HFFc6 (cell line): ENCODE results near the gene NCOR1. TPM values are rescaled to one million over a fixed set of nuclear protein-coding genes. Genes with fewer than 3 reads are reported as not detected.

Experiments used
- DNase-seq: peaks from one replicate; pipeline ENCODE4 v3.0.0-alpha.2; 2018
- H3K27ac Mint-ChIP-seq: 2 replicates; pipeline ENCODE4 v1.8.0; 2020; ENCODE audit warnings: mild to moderate bottlenecking, mixed read lengths
- H3K27me3 Mint-ChIP-seq: 2 replicates; pipeline ENCODE4 v1.8.0; 2021; ENCODE audit warnings: mild to moderate bottlenecking, moderate library complexity, mixed read lengths; ENCODE audit not compliant: insufficient read depth
- H3K36me3 Mint-ChIP-seq: 2 replicates; pipeline ENCODE4 v1.8.0; 2021; ENCODE audit warnings: low read depth, mixed read lengths
- H3K4me1 Mint-ChIP-seq: 2 replicates; pipeline ENCODE4 v1.8.0; 2020; ENCODE audit warnings: low read depth, mixed read lengths
- H3K4me3 Mint-ChIP-seq: 2 replicates; pipeline ENCODE4 v1.8.0; 2020; ENCODE audit warnings: mild to moderate bottlenecking, moderate library complexity, mixed read lengths
- H3K9me3 Mint-ChIP-seq: 2 replicates; pipeline ENCODE4 v1.8.0; 2020; ENCODE audit warnings: mild to moderate bottlenecking, mixed read lengths
- CTCF ChIP-seq: fragments of 200-600 bp; sonication (generic); IDR thresholded peaks from 2 replicates; pipeline ENCODE4 v1.5.0; 2021; ENCODE audit warnings: antibody characterized with exemption, mild to moderate bottlenecking
- total RNA-seq, 6 experiments: library from RNA; stranded (reverse); fragmentation: NEBNext Ultra II Directional; extraction: Animal tissue kit (Norgen Biotek cat#: 25700); gene quantifications; 2 replicates in 1 of 6; 3 replicates in 5 of 6; pipeline ENCODE4 v1.2.3, GENCODE V29; 2021

Gene NCOR1
- total RNA-seq, 6 experiments from 2014 or later: 103 to 115 (median 111) TPM

GRCh38 chr17:16050844-16051243 is 164.5 kb downstream of the NCOR1 start:
- no peak overlapping the region; the same call in 1 of the 2 replicates for H3K27ac Mint-ChIP-seq
- H3K36me3 Mint-ChIP-seq: peaks cover 62% of the 10 kb centered on the region
- H3K9me3 Mint-ChIP-seq: no peaks in the 10 kb centered on the region
- DNase-seq: no peak
- H3K4me3 Mint-ChIP-seq: no peak overlapping the region
- TF ChIP-seq CTCF: no peak
- peaks cover 12% of the 10 kb centered on the region for H3K4me1 Mint-ChIP-seq
- H3K27me3 Mint-ChIP-seq: no peaks in the 10 kb centered on the region; the same call in none of the 2 replicates

GRCh38 chr17:16048811-16049449 is 166.4 kb downstream of the NCOR1 start:
- no peak for DNase-seq
- no peaks in the 10 kb centered on the region; the same call in none of the 2 replicates for H3K27me3 Mint-ChIP-seq
- no peak overlapping the region for H3K4me3 Mint-ChIP-seq
- peaks cover 12% of the 10 kb centered on the region for H3K4me1 Mint-ChIP-seq
- no peaks in the 10 kb centered on the region for H3K9me3 Mint-ChIP-seq
- no peak overlapping the region for H3K27ac Mint-ChIP-seq
- peaks cover 58% of the 10 kb centered on the region for H3K36me3 Mint-ChIP-seq
- no peak for TF ChIP-seq CTCF

- Mint-ChIP-seq H3K4me3 (no peak overlapping the region), H3K9me3 (no peaks in the 10 kb centered on the region), H3K4me1 (peaks cover 8% of the 10 kb centered on the region; the same call in 1 of the 2 replicates), H3K36me3 (peaks cover 48% of the 10 kb centered on the region), H3K27me3 (no peaks in the 10 kb centered on the region; the same call in none of the 2 replicates), H3K27ac (no peak overlapping the region)
- TF ChIP-seq CTCF: no peak
- DNase-seq: no peak
Observed at GRCh38 chr17:16046966-16047365, 168.4 kb downstream of the NCOR1 start.

- H3K36me3 Mint-ChIP-seq: peaks cover 45% of the 10 kb centered on the region
- H3K27ac Mint-ChIP-seq: no peak overlapping the region
- peaks cover 2% of the 10 kb centered on the region; the same call in 1 of the 2 replicates for H3K27me3 Mint-ChIP-seq
- no peak for TF ChIP-seq CTCF
- no peak overlapping the region for H3K4me3 Mint-ChIP-seq
- H3K4me1 Mint-ChIP-seq: peaks cover 21% of the 10 kb centered on the region
- no peak for DNase-seq
- H3K9me3 Mint-ChIP-seq: no peaks in the 10 kb centered on the region
Observed at GRCh38 chr17:16044487-16044886, 170.8 kb downstream of the NCOR1 start.

GRCh38 chr17:16040710-16041251 is 174.6 kb downstream of the NCOR1 start:
- Mint-ChIP-seq H3K27me3 (peaks cover 2% of the 10 kb centered on the region; the same call in 1 of the 2 replicates), H3K36me3 (peaks cover 47% of the 10 kb centered on the region), H3K27ac (peak overlapping the region; percentile 59; the same call in 1 of the 2 replicates), H3K4me1 (peaks cover 43% of the 10 kb centered on the region), H3K9me3 (no peaks in the 10 kb centered on the region), H3K4me3 (0 out of 2 replicates have a peak overlapping the region, but pooled peaks have one; percentile 30)
- TF ChIP-seq CTCF: no peak
- DNase-seq: peak; percentile 77
